Coronary artery (tissue), 2 donors: ENCODE results near the gene RITA1.

Experiments used
- DNase-seq: peaks from one replicate; pipeline ENCODE4 v3.0.0-alpha.2; 2017; ENCODE audit warnings: low spot score
- H3K27ac ChIP-seq, 2 donors: fragments of 200-600 bp; sonication (generic); one replicate each; pipeline ENCODE4 v1.5.1; 2016 to 2019
- H3K4me3 ChIP-seq: fragments of 200-600 bp; sonication (generic); 2 replicates; pipeline ENCODE4 v1.5.1; 2016; ENCODE audit warnings: mild to moderate bottlenecking, moderate library complexity
- CTCF ChIP-seq: fragments of 200-600 bp; sonication (generic); IDR thresholded peaks from one replicate; pipeline ENCODE4 v1.5.1; 2019; ENCODE audit warnings: antibody characterized with exemption

RITA1 gene

GRCh38 chr12:113162102-113163029 lies 23.2 kb upstream of the RITA1 start:
- Histone ChIP-seq H3K4me3 (no peak overlapping the region), H3K27ac (no peak overlapping the region)
- DNase-seq = no peak
- TF ChIP-seq CTCF = no peak

- TF ChIP-seq CTCF = no peak
- DNase-seq = no peak
- H3K4me3 ChIP-seq = no peak overlapping the region
- H3K27ac ChIP-seq = no peak overlapping the region
Measured at GRCh38 chr12:113163030-113163360, 22.5 kb upstream of the RITA1 start.

- H3K27ac ChIP-seq = no peak overlapping the region
- DNase-seq = no peak
- H3K4me3 ChIP-seq = no peak overlapping the region
- no peak for TF ChIP-seq CTCF
Measured at GRCh38 chr12:113164014-113164413, 21.5 kb upstream of the RITA1 start.

GRCh38 chr12:113165521-113166450 lies 19.7 kb upstream of the RITA1 start:
- DNase-seq = no peak
- no peak for TF ChIP-seq CTCF
- no peak overlapping the region for H3K4me3 ChIP-seq
- no peak overlapping the region for H3K27ac ChIP-seq

- no peak for DNase-seq
- TF ChIP-seq CTCF = no peak
- Histone ChIP-seq H3K4me3 (no peak overlapping the region), H3K27ac (no peak overlapping the region)
Measured at GRCh38 chr12:113167868-113168267, 17.7 kb upstream of the RITA1 start.

- TF ChIP-seq CTCF = no peak
- H3K27ac ChIP-seq = no peak overlapping the region
- H3K4me3 ChIP-seq = no peak overlapping the region
- DNase-seq = no peak
Measured at GRCh38 chr12:113169697-113170096, 15.8 kb upstream of the RITA1 start.
